ENCODE data around the gene PNCK.

The PNCK gene

GRCh38 chrX:153641627-153642026 is 32.0 kb downstream of the PNCK start:
- no peak for DNase-seq (ENCODE audit: low read depth in 2 of 2)

GRCh38 chrX:153640736-153641575 is 32.7 kb downstream of the PNCK start:
- no peak for DNase-seq (ENCODE audit: low read depth in 2 of 2)

GRCh38 chrX:153640045-153640686 is 33.4 kb downstream of the PNCK start:
- no peak for DNase-seq (ENCODE audit: low read depth in 2 of 2)

- no peak for DNase-seq (ENCODE audit: low read depth in 2 of 2)
Observed at GRCh38 chrX:153639177-153640044, 34.2 kb downstream of the PNCK start.

- no peak for DNase-seq (ENCODE audit: low read depth in 2 of 2)
Observed at GRCh38 chrX:153638436-153639176, 35.0 kb downstream of the PNCK start.

GRCh38 chrX:153638041-153638371 is 35.6 kb downstream of the PNCK start:
- DNase-seq (ENCODE audit: low read depth in 2 of 2), result no peak

GRCh38 chrX:153637121-153638040 is 36.2 kb downstream of the PNCK start:
- DNase-seq (ENCODE audit: low read depth in 2 of 2), result no peak

- DNase-seq (ENCODE audit: low read depth in 2 of 2), result no peak
Observed at GRCh38 chrX:153636716-153637115, 36.9 kb downstream of the PNCK start.

- DNase-seq (ENCODE audit: low read depth in 2 of 2), result no peak
Observed at GRCh38 chrX:153635788-153636668, 37.6 kb downstream of the PNCK start.

- DNase-seq (ENCODE audit: low read depth in 2 of 2), result no peak
Observed at GRCh38 chrX:153635388-153635787, 38.2 kb downstream of the PNCK start.

- DNase-seq (ENCODE audit: low read depth in 2 of 2), result no peak
Observed at GRCh38 chrX:153634832-153635231, 38.8 kb downstream of the PNCK start.

GRCh38 chrX:153634236-153634635 is 39.4 kb downstream of the PNCK start:
- no peak for DNase-seq (ENCODE audit: low read depth in 2 of 2)

- no peak for DNase-seq (ENCODE audit: low read depth in 2 of 2)
Observed at GRCh38 chrX:153633607-153634180, 39.9 kb downstream of the PNCK start.

GRCh38 chrX:153633048-153633447 is 40.6 kb downstream of the PNCK start:
- no peak for DNase-seq (ENCODE audit: low read depth in 2 of 2)

GRCh38 chrX:153632595-153632946 is 41.0 kb downstream of the PNCK start:
- no peak for DNase-seq (ENCODE audit: low read depth in 2 of 2)

GRCh38 chrX:153631907-153632594 is 41.6 kb downstream of the PNCK start:
- DNase-seq (ENCODE audit: low read depth in 2 of 2), result no peak

GRCh38 chrX:153631346-153631745 is 42.3 kb downstream of the PNCK start:
- DNase-seq (ENCODE audit: low read depth in 2 of 2), result no peak

GRCh38 chrX:153628665-153629064 is 44.9 kb downstream of the PNCK start:
- DNase-seq (ENCODE audit: low read depth in 2 of 2), result no peak

GRCh38 chrX:153628129-153628528 is 45.5 kb downstream of the PNCK start:
- no peak for DNase-seq (ENCODE audit: low read depth in 2 of 2)

All from stimulated activated CD4-positive, alpha-beta T cell treated with anti-CD3 and anti-CD28 coated beads, Interleukin-1b, Interleukin-23, amount 100 ng/mL, for 1 hour (primary cell).